ENCODE measurements around the gene SERPINB4.

Gene SERPINB4

DNA sequence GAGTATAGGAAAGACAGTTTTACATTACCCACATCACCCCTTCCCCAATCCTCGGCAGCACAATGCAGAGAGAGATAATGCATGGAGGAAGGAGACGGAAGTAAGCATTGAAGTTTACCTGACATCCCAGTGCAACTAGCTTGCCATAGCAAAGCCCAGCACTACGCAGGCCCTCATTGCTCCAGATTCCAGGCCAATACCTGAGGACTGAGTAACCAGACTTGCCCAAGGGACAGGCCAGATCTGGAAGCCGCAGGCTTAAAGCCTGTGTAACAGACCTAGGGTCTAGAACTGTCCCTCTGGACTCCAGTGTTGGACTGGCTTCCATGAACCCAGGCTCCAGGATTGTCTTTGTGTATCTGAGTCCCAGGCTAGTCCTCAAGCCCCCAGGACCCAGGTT is 17.6 kb downstream of the SERPINB4 start:
- DNase-seq = no peak

DNA sequence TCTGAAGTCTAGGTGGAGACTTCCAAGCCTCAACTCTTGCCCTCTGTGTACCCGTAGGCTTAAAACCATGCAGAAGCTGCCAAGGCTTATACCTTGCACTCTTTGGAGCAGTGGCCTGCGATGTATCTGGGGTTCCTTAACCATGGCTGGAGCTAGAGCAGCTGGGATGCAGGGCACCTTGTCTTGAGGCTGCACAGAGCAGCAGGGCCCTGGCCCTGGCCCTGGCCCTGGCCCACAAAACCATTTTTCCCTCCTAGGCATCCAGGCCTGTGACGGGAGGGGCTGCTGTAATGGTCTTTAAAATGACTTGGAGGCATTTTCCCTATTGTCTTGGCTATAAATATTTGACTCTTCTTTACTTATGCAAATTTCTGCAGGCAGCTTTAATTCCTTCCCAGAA is 19.2 kb downstream of the SERPINB4 start:
- DNase-seq = no peak

DNA sequence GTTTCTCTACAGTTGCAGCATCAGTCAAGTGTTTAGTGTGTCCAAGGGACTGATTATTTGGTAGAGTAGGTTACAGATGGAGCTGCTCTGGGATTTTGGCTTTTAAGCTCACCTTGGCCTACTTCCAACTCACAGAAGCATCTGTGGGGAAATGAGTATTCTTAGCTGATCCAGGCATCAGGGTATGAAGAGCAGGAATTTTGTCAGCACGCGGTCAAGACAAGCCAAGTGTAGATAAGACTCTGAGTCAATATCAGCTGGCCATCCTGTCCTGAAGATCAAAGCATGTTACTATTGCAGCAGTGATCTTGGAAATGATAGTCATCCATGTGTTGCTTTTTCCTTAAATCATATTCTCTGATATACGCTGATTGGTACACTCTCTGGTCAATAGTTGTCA is 24.4 kb downstream of the SERPINB4 start:
- DNase-seq = peak; percentile 12

DNA sequence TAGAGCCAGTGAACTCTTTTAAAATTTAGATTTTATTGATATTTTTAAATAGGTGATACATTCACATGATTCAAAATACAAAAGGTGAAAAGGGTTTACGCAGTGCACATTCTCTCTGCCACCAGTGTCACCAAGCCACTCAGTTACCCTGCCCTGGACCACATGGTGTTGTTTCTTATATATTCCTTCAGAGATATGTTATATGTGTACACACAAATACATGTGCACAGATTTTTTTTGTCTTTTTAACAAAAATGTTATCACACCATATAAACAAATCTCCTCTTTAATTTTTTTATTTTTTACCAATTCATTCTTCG is 26.2 kb downstream of the SERPINB4 start:
- DNase-seq = no peak

DNA sequence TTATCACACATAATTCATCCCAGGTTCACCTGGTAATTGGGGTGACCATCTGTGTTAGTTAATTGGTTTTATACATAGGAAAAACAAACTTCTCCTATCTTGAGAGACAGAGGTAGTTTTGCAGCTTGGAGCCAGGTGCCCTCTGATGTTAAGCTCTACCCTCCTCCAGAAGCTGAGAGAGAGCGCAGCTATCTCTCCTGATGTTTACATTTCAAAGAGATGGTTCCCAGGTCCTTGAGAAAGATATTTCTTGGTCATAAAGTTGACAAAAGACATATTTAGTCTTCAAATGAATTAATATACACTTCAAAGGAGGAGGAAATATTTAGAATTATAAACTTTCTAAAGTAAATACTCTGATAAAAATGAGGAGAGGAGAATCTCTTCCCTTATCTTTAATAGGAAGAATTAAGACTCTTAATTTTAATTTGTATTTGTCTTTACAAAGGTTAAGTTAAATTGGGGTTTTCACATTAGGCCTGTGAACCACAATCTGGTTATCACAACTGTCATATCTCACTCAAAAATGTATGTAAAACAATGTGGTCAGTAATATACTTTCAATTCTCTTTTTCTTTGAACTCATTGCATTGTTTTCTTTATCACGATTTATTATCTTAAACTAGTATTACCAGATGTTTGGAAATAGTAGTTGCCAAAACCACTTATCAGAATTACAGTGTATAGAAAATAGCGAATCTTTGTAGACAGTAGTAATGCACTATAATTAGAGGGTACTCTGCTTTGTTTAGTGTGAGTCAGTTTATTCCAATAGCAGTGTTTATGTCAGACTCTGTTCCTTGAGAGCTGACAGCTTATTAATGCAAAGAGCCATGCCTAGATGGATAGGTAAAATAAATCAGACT is 26.8 kb downstream of the SERPINB4 start:
- DNase-seq = peak; percentile 86

DNA sequence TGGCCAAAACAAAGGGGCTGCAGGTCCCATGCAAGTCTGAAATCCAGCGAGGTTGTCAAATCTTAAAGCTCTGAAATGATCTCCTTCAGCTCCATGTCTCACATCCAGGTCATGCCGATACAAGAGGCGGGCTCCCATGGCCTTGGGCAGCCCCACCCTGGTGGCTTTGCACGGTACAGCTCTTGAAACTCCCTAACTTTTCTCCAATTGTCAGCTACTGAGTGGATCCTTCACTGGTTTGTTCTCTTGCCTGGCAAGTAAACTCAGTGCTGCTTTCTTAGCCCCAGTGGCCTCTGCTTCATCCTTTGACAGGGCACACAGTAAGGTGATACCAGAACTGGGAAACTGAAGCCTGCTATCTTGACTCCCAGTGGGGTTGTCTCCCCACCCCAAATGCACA is 30.6 kb downstream of the SERPINB4 start:
- no peak for DNase-seq

DNA sequence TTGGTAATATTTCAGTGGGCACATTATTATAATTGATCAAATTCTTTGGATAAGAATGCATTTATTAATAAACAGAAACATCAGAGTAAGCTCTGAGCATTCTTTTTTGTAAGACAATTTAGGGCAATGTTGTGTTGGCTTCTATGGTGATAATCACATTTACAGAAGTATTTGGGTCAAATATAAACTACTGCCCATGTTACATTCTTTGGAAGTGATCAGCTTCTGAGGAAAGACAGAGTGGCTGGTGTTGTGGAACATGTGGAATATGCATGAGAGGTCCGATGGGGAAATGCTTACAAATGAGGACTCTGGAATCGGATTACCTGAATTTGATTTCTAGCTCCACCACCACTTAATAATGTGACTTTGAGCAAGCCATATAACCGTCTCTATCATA is 37.5 kb downstream of the SERPINB4 start:
- DNase-seq = no peak

DNA sequence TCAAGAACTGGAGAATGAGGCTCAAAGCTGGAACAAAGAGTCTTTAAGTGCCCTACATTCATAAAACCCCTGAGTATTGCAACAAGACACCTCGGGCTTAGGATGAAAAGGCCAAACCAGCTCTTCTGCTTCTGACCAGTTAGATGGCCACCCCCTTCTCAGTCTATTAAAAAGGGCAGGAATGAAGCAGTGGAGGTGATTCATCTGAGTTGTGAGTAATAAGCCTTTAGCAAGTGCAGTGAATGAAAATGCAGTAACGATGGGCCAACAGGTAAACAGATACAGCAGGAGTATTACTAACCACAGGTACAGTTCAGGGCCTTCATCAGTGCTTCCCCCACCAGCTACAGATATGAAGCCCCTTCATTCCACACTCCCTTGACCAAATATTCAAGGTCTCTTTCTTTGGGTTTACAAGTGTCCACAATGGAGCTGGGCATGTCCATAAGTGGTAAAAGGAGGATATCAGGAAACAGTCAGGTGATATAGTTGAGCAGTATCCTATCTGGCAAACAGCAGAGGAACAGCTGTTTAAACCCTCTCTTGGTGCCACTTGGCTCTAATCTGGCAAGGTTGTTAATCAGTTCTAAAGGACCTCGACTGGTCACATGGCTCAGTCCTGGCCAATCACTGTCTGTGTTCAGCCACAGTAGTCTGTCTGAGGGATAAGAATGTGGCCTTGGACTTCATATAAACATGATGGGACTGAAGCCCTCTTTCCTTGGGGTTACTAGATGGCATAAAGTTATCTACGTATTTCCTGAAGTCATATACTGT is 39.1 kb downstream of the SERPINB4 start:
- peak; percentile 47 for DNase-seq

DNA sequence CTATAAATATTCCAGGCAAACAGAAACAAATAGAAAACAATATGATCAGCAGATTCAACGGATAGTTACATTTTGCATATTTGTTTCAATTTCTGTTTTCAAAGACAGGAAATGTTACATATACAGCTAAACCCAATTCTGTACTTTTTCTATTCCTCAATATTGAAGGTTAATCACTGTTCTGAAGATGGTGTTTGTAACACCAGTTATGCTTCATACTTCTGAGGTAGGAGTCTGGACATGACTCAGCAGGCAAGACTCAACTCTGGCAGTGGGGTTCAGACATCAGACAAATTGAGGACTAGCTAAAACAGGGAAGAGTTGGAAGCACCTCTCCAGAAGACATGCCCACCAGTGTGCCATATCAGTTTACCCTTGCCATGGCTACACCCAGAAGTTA is 40.3 kb downstream of the SERPINB4 start:
- no peak for DNase-seq

DNA sequence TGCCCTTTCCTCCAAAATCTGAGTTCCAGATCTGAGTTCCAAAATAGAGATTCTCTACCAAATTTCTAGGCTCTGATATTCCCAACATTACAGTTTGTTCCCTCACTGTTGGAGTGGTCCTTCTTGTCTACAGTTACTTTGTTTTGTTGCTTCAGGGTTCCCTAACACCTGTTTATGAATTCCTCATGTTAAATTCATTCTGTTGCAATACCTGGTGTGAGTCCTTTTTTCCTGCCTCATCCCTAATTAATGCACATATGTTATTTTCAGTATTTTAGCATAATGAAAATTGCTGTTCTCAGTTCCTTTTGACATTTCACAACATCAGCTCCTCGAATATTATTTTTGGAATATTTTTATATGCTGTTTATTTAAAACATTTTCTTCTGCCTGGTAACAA is 40.7 kb downstream of the SERPINB4 start:
- no peak for DNase-seq

DNA sequence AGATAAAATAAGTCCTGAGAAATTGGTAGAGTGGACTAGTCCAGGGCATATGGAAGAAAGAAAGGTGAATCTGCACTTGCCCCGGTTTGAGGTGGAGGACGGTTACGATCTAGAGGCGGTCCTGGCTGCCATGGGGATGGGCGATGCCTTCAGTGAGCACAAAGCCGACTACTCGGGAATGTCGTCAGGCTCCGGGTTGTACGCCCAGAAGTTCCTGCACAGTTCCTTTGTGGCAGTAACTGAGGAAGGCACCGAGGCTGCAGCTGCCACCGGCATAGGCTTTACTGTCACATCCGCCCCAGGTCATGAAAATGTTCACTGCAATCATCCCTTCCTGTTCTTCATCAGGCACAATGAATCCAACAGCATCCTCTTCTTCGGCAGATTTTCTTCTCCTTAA is 47.1 kb downstream of the SERPINB4 start:
- no peak for DNase-seq

DNA sequence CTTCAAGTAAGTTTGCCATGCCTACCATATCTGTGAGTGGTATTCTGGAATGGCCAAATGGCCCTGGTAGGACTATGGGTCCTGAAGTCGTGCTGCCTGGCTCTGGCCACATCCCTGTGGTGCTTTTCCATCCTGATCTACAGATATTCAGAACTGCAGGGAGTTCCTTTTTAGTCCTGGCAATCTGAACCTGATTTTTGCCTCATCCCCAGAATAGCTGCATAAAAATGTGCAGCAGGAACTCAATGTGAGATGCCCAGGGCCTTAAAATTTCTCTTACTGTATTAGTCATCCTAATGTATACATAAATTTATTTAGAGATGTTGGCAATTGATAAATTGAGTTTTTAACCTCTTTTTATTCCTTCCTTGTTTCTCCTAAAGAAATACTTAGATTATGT is 51.6 kb downstream of the SERPINB4 start:
- DNase-seq = no peak

DNA sequence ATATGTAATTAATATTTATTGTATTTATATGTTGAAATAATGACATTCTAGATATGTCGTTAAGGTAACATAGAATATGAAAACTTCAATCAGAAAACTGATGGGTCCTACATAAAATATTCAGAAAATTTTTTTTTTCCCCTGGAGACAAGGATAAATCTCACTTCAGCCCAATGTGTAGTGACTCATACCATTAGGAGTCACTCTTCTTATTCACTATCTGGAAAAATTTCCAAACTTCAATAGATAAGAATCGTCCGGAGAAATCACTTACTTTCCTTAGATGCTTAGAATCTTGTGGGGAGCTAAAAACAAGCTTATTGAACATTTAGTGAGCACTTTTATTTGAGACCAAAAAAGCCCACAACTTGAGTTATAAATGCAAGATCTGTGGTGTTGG is 52.3 kb downstream of the SERPINB4 start:
- no peak for DNase-seq

DNA sequence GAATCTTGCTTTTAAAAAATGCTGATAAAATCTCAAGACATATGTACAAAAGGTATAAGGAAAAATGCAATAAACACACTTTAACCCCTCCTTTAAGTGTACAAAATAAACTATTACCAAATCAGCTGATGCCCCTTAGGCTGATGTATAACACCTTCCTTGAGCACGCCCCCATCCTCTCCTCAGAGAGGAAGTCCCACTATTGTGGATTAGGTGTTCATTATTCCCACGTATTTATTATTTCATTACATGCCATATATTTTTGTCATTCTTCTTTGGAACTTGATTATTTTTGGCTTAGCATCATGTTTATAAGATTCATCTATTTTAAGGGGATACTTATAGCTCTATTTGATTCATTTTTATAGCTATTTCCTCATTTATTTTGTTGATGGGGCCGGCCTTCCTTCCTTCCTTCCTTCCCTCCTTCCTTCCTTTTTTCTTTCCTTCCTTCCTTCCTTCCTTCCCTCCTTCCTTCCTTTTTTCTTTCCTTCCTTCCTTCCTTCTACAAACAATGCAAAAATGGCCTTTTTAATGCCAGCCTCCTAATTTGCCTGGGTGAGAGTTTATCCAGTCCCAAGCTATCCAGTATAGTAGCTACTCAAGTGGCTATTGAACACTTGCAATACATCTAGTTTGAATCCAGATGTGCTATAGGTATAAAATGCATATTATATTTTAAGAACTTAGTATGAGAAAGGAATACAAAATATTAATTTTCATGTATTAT is 52.9 kb downstream of the SERPINB4 start:
- no peak for DNase-seq

DNA sequence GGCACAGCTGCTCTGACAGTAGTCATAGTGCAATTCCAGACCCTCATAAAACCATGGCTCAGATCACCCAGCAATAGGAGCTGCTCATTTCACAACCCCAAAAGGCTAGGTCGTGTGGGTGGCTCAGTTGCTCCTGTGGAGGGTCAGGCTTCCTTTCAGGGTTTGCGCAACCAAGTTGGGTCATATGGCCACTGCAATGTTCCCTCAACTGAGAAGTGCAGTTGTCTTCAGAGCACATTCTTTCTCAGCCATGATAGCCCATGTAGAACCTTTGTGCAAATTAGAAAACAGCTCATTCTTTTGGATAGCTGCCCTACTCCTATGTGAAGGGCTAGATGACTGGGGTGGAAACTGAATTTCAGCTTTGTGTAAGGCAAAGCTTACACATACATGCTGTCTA is 53.7 kb downstream of the SERPINB4 start:
- DNase-seq = no peak

DNA sequence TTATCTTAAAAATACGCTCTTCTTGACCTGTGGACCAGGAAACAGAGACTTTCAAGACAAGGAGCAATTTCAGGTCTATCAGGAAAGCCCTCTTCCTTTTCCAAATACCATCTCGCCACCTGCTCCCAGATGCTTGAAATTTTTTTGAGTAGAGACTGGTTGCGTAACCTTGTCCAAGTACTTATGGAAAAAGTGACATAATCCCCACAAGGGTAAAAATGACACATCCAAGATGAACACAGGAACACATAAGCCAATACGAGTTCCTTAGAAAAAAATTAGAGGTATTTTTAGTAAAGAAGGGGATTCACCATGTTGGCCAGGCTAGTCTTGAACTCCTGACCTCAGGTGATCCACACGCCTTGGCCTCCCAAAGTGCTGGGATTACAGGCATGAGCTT is 55.1 kb downstream of the SERPINB4 start:
- DNase-seq = no peak
